Uterus (tissue), 4 donors: Measurements from ENCODE around the gene DAP. TPM values are rescaled to one million over a fixed set of nuclear protein-coding genes. Genes with fewer than 3 reads are reported as not detected.

ENCODE experiments used
- DNase-seq, 2 donors: peaks; one replicate each; pipeline ENCODE4 v3.0.0-alpha.2; 2019 to 2020
- H3K27ac ChIP-seq, 2 donors: fragments of 200-600 bp; sonication (generic); 1 replicate in 1 of 2; 2 replicates in 1 of 2; pipeline ENCODE4 v1.5.1; 2016 to 2018
- H3K27me3 ChIP-seq, 2 donors: fragments of 200-600 bp; sonication (generic); one replicate each; pipeline ENCODE4 v1.5.1; 2018 to 2019; ENCODE audit warnings: control low read depth in 1 of 2
- H3K36me3 ChIP-seq, 2 donors: fragments of 200-600 bp; sonication (generic); one replicate each; pipeline ENCODE4 v1.5.1; 2019; ENCODE audit warnings: control low read depth in 1 of 2
- H3K4me1 ChIP-seq, 2 donors: fragments of 200-600 bp; sonication (generic); one replicate each; pipeline ENCODE4 v1.5.1; 2018 to 2019; ENCODE audit warnings: control low read depth in 1 of 2
- H3K4me3 ChIP-seq, 2 donors: fragments of 200-600 bp; sonication (generic); 1 replicate in 1 of 2; 2 replicates in 1 of 2; pipeline ENCODE4 v1.5.1; 2018 to 2019; ENCODE audit warnings: mild to moderate bottlenecking in 1 of 2
- H3K9me3 ChIP-seq, 2 donors: fragments of 200-600 bp; sonication (generic); one replicate each; pipeline ENCODE4 v1.5.1; 2019; ENCODE audit warnings: control low read depth in 1 of 2
- CTCF ChIP-seq, 4 experiments: fragments of 200-600 bp in 2 of 4; fragments of 450-650 bp in 2 of 4; sonication (generic) in 2 of 4; IDR thresholded peaks; one replicate each; pipeline ENCODE4 v1.5.1; 2016 to 2019; ENCODE audit warnings: antibody characterized with exemption in 4 of 4, mild to moderate bottlenecking in 2 of 4, moderate library complexity in 1 of 4
- POLR2A ChIP-seq, 2 donors: fragments of 450-650 bp; IDR thresholded peaks; one replicate each; pipeline ENCODE4 v1.6.1; 2016; ENCODE audit warnings: antibody characterized with exemption in 2 of 2, mild to moderate bottlenecking in 1 of 2, moderate library complexity in 1 of 2
- intact Hi-C: fragments of 100-400 bp; cut with DNase I; formaldehyde crosslinking; loops from one replicate; pipeline ENCODE4 v1.15.1; 2023; ENCODE audit warnings: low total_unique reads
- total RNA-seq, 4 donors: library from RNA; depleted of rRNA in 3 of 4; stranded (reverse); fragments of >200 nt in 3 of 4; gene quantifications; one replicate each; pipeline versions ENCODE4 v1.1.0 to v1.2.4, GENCODE V29; 2014 to 2023
- donor health status: DM: yes; HTN: yes; CAD: no.

Gene DAP
- total RNA-seq, 4 donors from 2014 or later, result 38.2 to 83.9 (median 50.0) TPM

GRCh38 chr5:10660720-10661387 lies 100.2 kb downstream of the DAP start:
- TF ChIP-seq POLR2A (IDR thresholded peaks at IDR 0.05) (no peak), CTCF (IDR thresholded peaks at IDR 0.05) (no peak)
- Histone ChIP-seq H3K4me1 (no peaks in the 10 kb centered on the region), H3K36me3 (no peaks in the 10 kb centered on the region), H3K27ac (no peak overlapping the region), H3K27me3 (no peaks in the 10 kb centered on the region), H3K9me3 (no peaks in the 10 kb centered on the region), H3K4me3 (no peak overlapping the region)
- intact Hi-C loops, result no loop called here
- DNase-seq, result no peak

DNA sequence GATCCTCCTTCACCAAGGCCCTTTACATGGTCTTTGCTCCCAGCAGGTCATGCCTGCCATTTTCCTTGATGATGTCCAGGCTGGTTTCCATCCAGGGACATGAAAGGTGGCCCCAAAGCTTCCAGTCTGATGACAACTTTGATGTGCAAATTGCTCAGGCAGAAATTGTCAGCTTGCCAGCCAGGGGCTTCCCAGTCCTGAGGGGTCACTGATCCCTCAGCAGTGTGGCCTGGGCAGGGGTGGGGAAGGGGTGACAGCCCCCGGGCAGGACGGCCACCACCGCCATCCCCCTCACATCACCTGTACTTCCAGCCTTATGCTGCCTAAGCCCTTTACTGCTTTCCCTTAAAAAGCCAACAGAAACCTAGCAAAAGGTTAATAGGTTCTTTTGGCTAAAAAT lies 100.9 kb downstream of the DAP start:
- no peak for DNase-seq
- no peaks in the 10 kb centered on the region for H3K9me3 ChIP-seq
- H3K4me3 ChIP-seq, result no peak overlapping the region
- no peaks in the 10 kb centered on the region for H3K27me3 ChIP-seq
- no peak overlapping the region for H3K27ac ChIP-seq
- no peaks in the 10 kb centered on the region for H3K4me1 ChIP-seq
- intact Hi-C loops, result no loop called here
- TF ChIP-seq POLR2A (IDR thresholded peaks at IDR 0.05), result no peak
- no peak for TF ChIP-seq CTCF (IDR thresholded peaks at IDR 0.05)
- H3K36me3 ChIP-seq, result no peaks in the 10 kb centered on the region

- Histone ChIP-seq H3K27ac (no peak overlapping the region), H3K4me3 (no peak overlapping the region), H3K27me3 (no peaks in the 10 kb centered on the region), H3K36me3 (no peaks in the 10 kb centered on the region), H3K4me1 (no peaks in the 10 kb centered on the region), H3K9me3 (no peaks in the 10 kb centered on the region)
- TF ChIP-seq POLR2A (IDR thresholded peaks at IDR 0.05) (no peak), CTCF (IDR thresholded peaks at IDR 0.05) (no peak)
- intact Hi-C loops, result no loop called here
- DNase-seq, result no peak
These were observed 102.8 kb downstream of the DAP start for GRCh38 chr5:10658265-10658664.

DNA sequence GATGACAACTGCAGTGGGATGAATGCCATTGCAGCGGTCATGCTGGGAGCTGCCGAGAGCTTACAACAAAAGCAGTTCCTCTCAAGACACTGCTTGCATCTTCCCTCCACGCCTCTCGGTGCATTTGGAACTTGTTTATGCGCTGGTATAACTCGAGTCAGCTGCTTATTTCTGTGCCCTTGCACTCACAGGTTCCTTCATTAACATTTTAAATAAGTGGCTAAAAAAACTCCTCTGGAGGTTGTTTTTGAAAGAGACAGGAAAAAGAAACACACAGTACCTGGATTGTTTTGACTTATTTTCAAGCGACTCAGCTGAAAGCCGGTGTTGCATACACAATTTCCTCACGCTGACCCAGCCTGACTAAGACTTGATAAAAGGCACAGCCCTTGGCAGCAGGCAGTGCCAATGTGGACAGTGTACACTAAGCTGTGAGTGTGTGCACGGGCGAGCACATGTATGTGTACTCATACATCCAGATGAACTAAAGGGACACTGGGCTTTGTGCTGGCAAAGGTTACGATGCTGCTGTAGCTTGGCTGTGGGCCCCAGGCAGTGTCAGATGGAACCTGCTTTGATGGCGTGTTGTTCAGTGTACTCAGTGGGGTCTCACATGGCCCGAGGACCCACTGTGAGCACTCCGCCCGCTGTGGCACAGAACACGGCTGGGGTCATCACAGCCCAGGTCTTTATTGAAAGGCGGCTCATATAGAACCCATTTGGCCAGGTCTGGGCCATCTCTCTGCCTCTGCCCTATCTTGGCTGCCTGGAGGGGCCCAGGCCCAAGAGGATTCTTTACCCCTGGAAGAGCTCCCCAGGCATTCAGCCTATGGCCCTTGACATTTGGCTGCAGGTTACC lies 104.8 kb downstream of the DAP start:
- no peaks in the 10 kb centered on the region for H3K4me1 ChIP-seq
- H3K9me3 ChIP-seq, result no peaks in the 10 kb centered on the region
- no peak overlapping the region for H3K4me3 ChIP-seq
- DNase-seq, result no peak
- H3K27me3 ChIP-seq, result no peaks in the 10 kb centered on the region
- TF ChIP-seq POLR2A (IDR thresholded peaks at IDR 0.05) (no peak), CTCF (IDR thresholded peaks at IDR 0.05) (no peak)
- H3K27ac ChIP-seq, result no peak overlapping the region
- intact Hi-C loops, result no loop called here
- H3K36me3 ChIP-seq, result no peaks in the 10 kb centered on the region
